ENCODE measurements around the gene HCFC2. TPM values are rescaled to one million over a fixed set of nuclear protein-coding genes. Genes with fewer than 3 reads are reported as not detected.

Gene HCFC2
- total RNA-seq, 4 donors from 2014 or later, result 11.2 to 32.5 (median 15.9) TPM

- no peak for TF ChIP-seq CTCF (IDR thresholded peaks at IDR 0.05)
- ATAC-seq (ENCODE audit: low FRiP score) (no peak), DNase-seq (ENCODE audit: low spot score) (no peak)
These were observed 70.6 kb downstream of the HCFC2 start for GRCh38 chr12:104134882-104135281.

- no peak for TF ChIP-seq CTCF (IDR thresholded peaks at IDR 0.05)
- no peak for ATAC-seq (ENCODE audit: low FRiP score)
These were observed 72.2 kb downstream of the HCFC2 start for GRCh38 chr12:104136577-104136976.

GRCh38 chr12:104137001-104137901 lies 72.9 kb downstream of the HCFC2 start:
- DNase-seq (ENCODE audit: low spot score), result no peak
- peak; percentile 23 for ATAC-seq (ENCODE audit: low FRiP score)
- TF ChIP-seq CTCF (IDR thresholded peaks at IDR 0.05), result no peak

More at GRCh38 chr12:104136577-104136976, 72.2 kb downstream of the HCFC2 start:
- DNase-seq (ENCODE audit: low spot score), result no peak

GRCh38 chr12:104137902-104138796 lies 73.8 kb downstream of the HCFC2 start, which contains the start of gene NFYB:
NFYB (minus strand) TSS chr12:104138210; CDS start chr12:104135453, 2,757 bp downstream.
- no peak for TF ChIP-seq CTCF (IDR thresholded peaks at IDR 0.05)
- ATAC-seq (ENCODE audit: low FRiP score) (peak; percentile 98), DNase-seq (ENCODE audit: low spot score) (peak; percentile 68)

GRCh38 chr12:104138797-104139152 lies 74.4 kb downstream of the HCFC2 start:
- no peak for DNase-seq (ENCODE audit: low spot score)
- ATAC-seq (ENCODE audit: low FRiP score), result no peak
- no peak for TF ChIP-seq CTCF (IDR thresholded peaks at IDR 0.05)

- TF ChIP-seq CTCF (IDR thresholded peaks at IDR 0.05), result no peak
- no peak for DNase-seq (ENCODE audit: low spot score)
- no peak for ATAC-seq (ENCODE audit: low FRiP score)
These were observed 78.2 kb downstream of the HCFC2 start for GRCh38 chr12:104142543-104142942.
